Fibroblast of lung (primary cell): ENCODE results near the gene DPYSL4.

Experiments
- EZH2 ChIP-seq: IDR thresholded peaks from 2 replicates; pipeline ENCODE4 v1.5.1; 2012; ENCODE audit warnings: low read length, control low read depth, mild to moderate bottlenecking; ENCODE audit errors: missing control alignments
- TF ChIP-seq, protein P1 (sequence below), 2 donors: IDR thresholded peaks in 1 of 2; conservative IDR thresholded peaks in 1 of 2; 1 replicate in 1 of 2; 2 replicates in 1 of 2; pipeline ENCODE4 v1.5.1; 2011 to 2012; ENCODE audit warnings: low read length in 2 of 2, control low read depth in 1 of 2, inconsistent platforms in 1 of 2, low read depth in 1 of 2, mild to moderate bottlenecking in 1 of 2

DNA sequence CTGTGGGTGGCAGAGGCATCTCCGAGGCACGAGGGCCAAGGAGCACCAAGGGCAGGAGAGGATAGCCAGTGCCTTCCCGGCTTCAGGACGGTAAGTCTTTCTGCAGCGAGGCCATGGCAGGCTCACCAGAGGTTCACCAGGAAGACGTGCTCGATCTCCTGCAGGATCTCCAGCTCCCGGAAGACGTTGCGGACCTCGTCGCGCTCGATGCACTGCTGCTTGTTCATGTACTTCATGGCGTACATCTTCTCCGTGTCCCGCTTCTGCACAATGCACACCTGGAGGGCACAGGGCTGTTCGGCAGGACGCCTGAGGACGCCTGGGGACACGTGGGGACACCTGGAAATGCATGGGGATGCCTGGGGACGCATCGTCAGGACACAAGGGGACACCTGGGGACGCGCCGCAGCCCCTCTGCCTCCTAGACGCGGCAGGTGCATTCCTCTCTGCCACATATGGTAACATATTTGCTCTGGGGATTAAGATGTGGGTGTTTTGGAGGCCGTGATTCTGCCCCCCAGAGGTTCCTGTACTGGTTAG, 41.2 kb downstream of the DPYSL4 start:
- TF ChIP-seq, protein P1, sequence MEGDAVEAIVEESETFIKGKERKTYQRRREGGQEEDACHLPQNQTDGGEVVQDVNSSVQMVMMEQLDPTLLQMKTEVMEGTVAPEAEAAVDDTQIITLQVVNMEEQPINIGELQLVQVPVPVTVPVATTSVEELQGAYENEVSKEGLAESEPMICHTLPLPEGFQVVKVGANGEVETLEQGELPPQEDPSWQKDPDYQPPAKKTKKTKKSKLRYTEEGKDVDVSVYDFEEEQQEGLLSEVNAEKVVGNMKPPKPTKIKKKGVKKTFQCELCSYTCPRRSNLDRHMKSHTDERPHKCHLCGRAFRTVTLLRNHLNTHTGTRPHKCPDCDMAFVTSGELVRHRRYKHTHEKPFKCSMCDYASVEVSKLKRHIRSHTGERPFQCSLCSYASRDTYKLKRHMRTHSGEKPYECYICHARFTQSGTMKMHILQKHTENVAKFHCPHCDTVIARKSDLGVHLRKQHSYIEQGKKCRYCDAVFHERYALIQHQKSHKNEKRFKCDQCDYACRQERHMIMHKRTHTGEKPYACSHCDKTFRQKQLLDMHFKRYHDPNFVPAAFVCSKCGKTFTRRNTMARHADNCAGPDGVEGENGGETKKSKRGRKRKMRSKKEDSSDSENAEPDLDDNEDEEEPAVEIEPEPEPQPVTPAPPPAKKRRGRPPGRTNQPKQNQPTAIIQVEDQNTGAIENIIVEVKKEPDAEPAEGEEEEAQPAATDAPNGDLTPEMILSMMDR (conservative IDR thresholded peaks at IDR 0.05 in 1 of 2, IDR thresholded peaks at IDR 0.05 in 1 of 2; ENCODE audit: low read depth in 1 of 2, low read length in 2 of 2): no peak
- TF ChIP-seq EZH2: no peak
